ENCODE measurements around the gene KDM5B.
"Not testable (repeated sequence)": the region's sequence is repeated elsewhere in the genome, so short reads cannot be mapped to it uniquely, and the experiment has no call there.

Gene KDM5B

GRCh38 chr1:202835548-202836072 lies 27.4 kb upstream of the KDM5B start:
- CTCF ChIA-PET: no interaction called here
- POLR2A ChIA-PET: interaction anchor here (0.7 kb wide), 1 partner anchor 25 kb away, joined by 3 read pairs; the partner anchor contains the start of gene PCAT6
- DNase-seq (ENCODE audit: extremely low spot score): no peak
- TF ChIP-seq LEF1 (IDR thresholded peaks at IDR 0.05; ENCODE audit: borderline replicate concordance) (no peak), ZNF384 (IDR thresholded peaks at IDR 0.05) (no peak), HDGF (IDR thresholded peaks at IDR 0.05; ENCODE audit: borderline replicate concordance) (no peak), FOXK2 (IDR thresholded peaks at IDR 0.05) (no peak), FOXA1 (IDR thresholded peaks at IDR 0.05) (no peak), NFRKB (IDR thresholded peaks at IDR 0.05) (no peak), SP1 (IDR thresholded peaks at IDR 0.05) (no peak), ARNT (IDR thresholded peaks at IDR 0.05) (no peak)

- no peak for DNase-seq (ENCODE audit: extremely low spot score)
- no peak for TF ChIP-seq HDGF (IDR thresholded peaks at IDR 0.05; ENCODE audit: borderline replicate concordance)
- TF ChIP-seq FOXM1 (IDR thresholded peaks at IDR 0.05; ENCODE audit: borderline replicate concordance): no peak
- TF ChIP-seq L3MBTL2 (conservative IDR thresholded peaks at IDR 0.05): no peak
- no peak for TF ChIP-seq ARNT (IDR thresholded peaks at IDR 0.05)
- no peak for TF ChIP-seq NFRKB (IDR thresholded peaks at IDR 0.05)
- TF ChIP-seq LEF1 (IDR thresholded peaks at IDR 0.05; ENCODE audit: borderline replicate concordance): no peak
- no peak for TF ChIP-seq PKNOX1 (IDR thresholded peaks at IDR 0.05)
- TF ChIP-seq FOXA1 (IDR thresholded peaks at IDR 0.05): no peak
- TF ChIP-seq ZNF384 (IDR thresholded peaks at IDR 0.05): no peak
- TF ChIP-seq SP1 (IDR thresholded peaks at IDR 0.05): no peak
- no peak for TF ChIP-seq SUZ12 (IDR thresholded peaks at IDR 0.05)
- TF ChIP-seq BHLHE40 (IDR thresholded peaks at IDR 0.05; ENCODE audit: borderline replicate concordance): no peak
- TF ChIP-seq FOXK2 (IDR thresholded peaks at IDR 0.05): no peak
- no peak for TF ChIP-seq CTBP1 (IDR thresholded peaks at IDR 0.05; ENCODE audit: borderline replicate concordance)
- TF ChIP-seq TARDBP (IDR thresholded peaks at IDR 0.05): no peak
- TF ChIP-seq ELF4 (IDR thresholded peaks at IDR 0.05): no peak
- ChIA-PET CTCF (no interaction called here), POLR2A (no interaction called here)
These were observed 26.7 kb upstream of the KDM5B start for GRCh38 chr1:202834771-202835547.

DNA sequence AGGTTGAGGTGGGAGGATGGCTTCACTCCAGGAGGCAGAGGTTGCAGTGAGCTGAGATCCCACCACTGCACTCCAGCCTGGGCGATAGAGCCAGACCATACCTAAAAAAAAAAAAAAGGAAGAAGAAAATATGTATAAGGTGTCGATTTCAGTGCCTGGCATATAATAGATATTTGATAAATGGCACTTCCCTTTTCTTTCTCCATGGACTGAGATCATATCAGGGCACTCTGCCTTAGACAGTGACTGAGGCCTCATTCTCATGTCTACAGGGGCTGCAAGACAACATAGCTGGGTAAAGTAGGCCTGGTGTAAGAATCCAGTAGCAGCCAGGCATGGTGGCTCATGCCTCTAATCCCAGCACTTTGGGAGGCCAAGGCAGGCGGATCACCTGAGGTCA lies 23.7 kb upstream of the KDM5B start:
- POLR2A ChIA-PET: no interaction called here

GRCh38 chr1:202829223-202829622 lies 21.0 kb upstream of the KDM5B start:
- CTCF ChIA-PET; DNase-seq (ENCODE audit: extremely low spot score); POLR2A ChIA-PET: not testable (repeated sequence)

More for the DNA sequence above, 23.7 kb upstream of the KDM5B start:
- DNase-seq (ENCODE audit: extremely low spot score): no peak
- CTCF ChIA-PET: no interaction called here
- TF ChIP-seq HDGF (IDR thresholded peaks at IDR 0.05; ENCODE audit: borderline replicate concordance) (no peak), LEF1 (IDR thresholded peaks at IDR 0.05; ENCODE audit: borderline replicate concordance) (no peak), ELF4 (IDR thresholded peaks at IDR 0.05) (no peak), L3MBTL2 (conservative IDR thresholded peaks at IDR 0.05) (no peak), TARDBP (IDR thresholded peaks at IDR 0.05) (no peak), PKNOX1 (IDR thresholded peaks at IDR 0.05) (no peak), FOXK2 (IDR thresholded peaks at IDR 0.05) (no peak)

- TF ChIP-seq FOXA1 (IDR thresholded peaks at IDR 0.05) (no peak), HDGF (IDR thresholded peaks at IDR 0.05; ENCODE audit: borderline replicate concordance) (no peak), PKNOX1 (IDR thresholded peaks at IDR 0.05) (no peak), ELF4 (IDR thresholded peaks at IDR 0.05) (no peak), SUZ12 (IDR thresholded peaks at IDR 0.05) (no peak), ZNF384 (IDR thresholded peaks at IDR 0.05) (no peak), SP1 (IDR thresholded peaks at IDR 0.05) (no peak), NFRKB (IDR thresholded peaks at IDR 0.05) (no peak), FOXM1 (IDR thresholded peaks at IDR 0.05; ENCODE audit: borderline replicate concordance) (no peak), ARNT (IDR thresholded peaks at IDR 0.05) (no peak), L3MBTL2 (conservative IDR thresholded peaks at IDR 0.05) (no peak), TARDBP (IDR thresholded peaks at IDR 0.05) (no peak), CTBP1 (IDR thresholded peaks at IDR 0.05; ENCODE audit: borderline replicate concordance) (no peak), BHLHE40 (IDR thresholded peaks at IDR 0.05; ENCODE audit: borderline replicate concordance) (no peak), LEF1 (IDR thresholded peaks at IDR 0.05; ENCODE audit: borderline replicate concordance) (no peak), FOXK2 (IDR thresholded peaks at IDR 0.05) (no peak)
- ChIA-PET CTCF (no interaction called here), POLR2A (no interaction called here)
- no peak for DNase-seq (ENCODE audit: extremely low spot score)
These were observed 17.5 kb upstream of the KDM5B start for GRCh38 chr1:202825748-202826147.

DNA sequence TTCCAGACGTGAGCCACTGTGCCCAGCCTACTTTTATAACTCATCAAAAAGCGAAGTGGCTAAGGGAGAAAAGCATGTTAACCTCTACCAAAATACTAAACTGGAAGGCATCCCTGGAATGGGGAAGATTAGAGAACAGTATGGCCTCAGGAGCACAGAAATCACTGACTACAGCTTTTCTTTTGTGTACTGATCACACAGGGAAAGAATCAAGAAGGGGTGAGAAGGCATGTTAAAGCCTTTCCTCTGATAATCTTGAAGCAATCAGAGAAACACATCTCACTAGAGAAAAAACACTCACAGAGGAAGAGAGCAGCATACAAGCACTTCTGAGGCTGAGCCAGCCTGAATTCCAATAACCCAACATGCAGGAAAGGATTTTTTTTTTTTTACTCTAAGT lies 13.2 kb upstream of the KDM5B start:
- ChIA-PET POLR2A (interaction anchor here (1.1 kb wide), 1 partner anchor 11 kb away, joined by 5 read pairs; the partner anchor contains the start of gene PCAT6), CTCF (no interaction called here)
- no peak for TF ChIP-seq ZNF384 (IDR thresholded peaks at IDR 0.05)
- TF ChIP-seq CTBP1 (IDR thresholded peaks at IDR 0.05; ENCODE audit: borderline replicate concordance): no peak
- TF ChIP-seq HDGF (IDR thresholded peaks at IDR 0.05; ENCODE audit: borderline replicate concordance): no peak
- TF ChIP-seq ELF4 (IDR thresholded peaks at IDR 0.05): no peak
- no peak for TF ChIP-seq L3MBTL2 (conservative IDR thresholded peaks at IDR 0.05)
- no peak for TF ChIP-seq PKNOX1 (IDR thresholded peaks at IDR 0.05)
- TF ChIP-seq LEF1 (IDR thresholded peaks at IDR 0.05; ENCODE audit: borderline replicate concordance): no peak
- TF ChIP-seq TARDBP (IDR thresholded peaks at IDR 0.05): no peak
- no peak for TF ChIP-seq SP1 (IDR thresholded peaks at IDR 0.05)
- TF ChIP-seq ARNT (IDR thresholded peaks at IDR 0.05): no peak
- no peak for TF ChIP-seq FOXM1 (IDR thresholded peaks at IDR 0.05; ENCODE audit: borderline replicate concordance)
- DNase-seq (ENCODE audit: extremely low spot score): no peak

Data from HEK293T (cell line).